Thoracic aorta (tissue), 2 donors: Measurements from ENCODE around the gene TMEM234. TPM values are rescaled to one million over a fixed set of nuclear protein-coding genes. Genes with fewer than 3 reads are reported as not detected.

Experiments used
- ATAC-seq: fragments of 150-250 bp; one replicate; pipeline ENCODE4 v1.8.0; 2017; ENCODE audit warnings: low read depth; ENCODE audit not compliant: insufficient number of reproducible peaks, low FRiP score
- DNase-seq: peaks from one replicate; pipeline ENCODE4 v3.0.0-alpha.2; 2020; ENCODE audit warnings: low spot score
- H3K27ac ChIP-seq, 2 donors: fragments of 200-600 bp; sonication (generic); 1 replicate in 1 of 2; 2 replicates in 1 of 2; pipeline ENCODE4 v1.5.1; 2016; ENCODE audit warnings: mild to moderate bottlenecking in 2 of 2, moderate library complexity in 2 of 2
- H3K27me3 ChIP-seq: fragments of 200-600 bp; sonication (generic); replicated peaks from 2 replicates; pipeline ENCODE4 v1.6.0; 2016; ENCODE audit warnings: mild to moderate bottlenecking; ENCODE audit not compliant: insufficient read depth
- H3K36me3 ChIP-seq: fragments of 200-600 bp; sonication (generic); one replicate; pipeline ENCODE4 v1.5.1; 2016
- H3K4me1 ChIP-seq, 2 donors: fragments of 200-600 bp; sonication (generic); 1 replicate in 1 of 2; 2 replicates in 1 of 2; pipeline versions ENCODE4 v1.5.1 to v1.6.0; 2016; ENCODE audit warnings: low read depth in 2 of 2, mild to moderate bottlenecking in 1 of 2; ENCODE audit not compliant: control insufficient read depth in 1 of 2
- H3K4me3 ChIP-seq: fragments of 200-600 bp; sonication (generic); 2 replicates; pipeline ENCODE4 v1.5.1; 2016; ENCODE audit warnings: mild to moderate bottlenecking
- H3K9me3 ChIP-seq: fragments of 200-600 bp; sonication (generic); 2 replicates; pipeline ENCODE4 v1.5.1; 2016
- total RNA-seq, 2 donors: library from RNA; depleted of rRNA; stranded (reverse); fragments of >200 nt; gene quantifications; one replicate each; pipeline versions ENCODE4 v1.1.0 to v1.2.3, GENCODE V29; 2016
- TF ChIP-seq, protein P1 (sequence below): fragments of 200-600 bp; sonication (generic); IDR thresholded peaks from one replicate; pipeline ENCODE4 v1.5.1; 2019; ENCODE audit warnings: antibody characterized with exemption

Gene TMEM234
- total RNA-seq, 2 donors from 2014 or later, result 9.5 to 20.0 TPM

DNA sequence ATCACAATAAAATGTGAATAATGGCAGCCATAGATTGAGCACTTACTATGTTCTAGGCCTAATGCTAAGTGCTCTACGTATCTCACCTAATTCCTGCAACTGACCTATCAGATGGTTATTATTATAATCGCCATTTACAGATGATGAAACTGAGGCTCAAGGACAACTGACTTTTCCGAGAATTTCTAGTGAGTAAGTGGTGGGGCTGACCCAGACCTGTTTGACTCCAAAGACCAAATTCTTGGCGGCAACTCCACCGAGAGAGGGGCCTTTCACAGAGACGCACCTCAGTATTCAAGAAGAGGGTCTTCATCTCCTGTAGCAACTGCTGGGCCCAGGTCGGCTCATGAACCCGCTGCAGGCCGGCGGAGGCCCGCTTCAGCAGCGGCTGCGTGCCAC is 573 bp downstream of the TMEM234 start:
- Histone ChIP-seq H3K27ac (peak overlapping the region; percentile 96 to 98), H3K4me1 (peaks cover 19 to 31% of the 10 kb centered on the region in 2 donors), H3K4me3 (peak overlapping the region; percentile 99), H3K27me3 (no peaks in the 10 kb centered on the region), H3K9me3 (no peaks in the 10 kb centered on the region), H3K36me3 (peaks cover 31% of the 10 kb centered on the region)
- TF ChIP-seq, protein P1, sequence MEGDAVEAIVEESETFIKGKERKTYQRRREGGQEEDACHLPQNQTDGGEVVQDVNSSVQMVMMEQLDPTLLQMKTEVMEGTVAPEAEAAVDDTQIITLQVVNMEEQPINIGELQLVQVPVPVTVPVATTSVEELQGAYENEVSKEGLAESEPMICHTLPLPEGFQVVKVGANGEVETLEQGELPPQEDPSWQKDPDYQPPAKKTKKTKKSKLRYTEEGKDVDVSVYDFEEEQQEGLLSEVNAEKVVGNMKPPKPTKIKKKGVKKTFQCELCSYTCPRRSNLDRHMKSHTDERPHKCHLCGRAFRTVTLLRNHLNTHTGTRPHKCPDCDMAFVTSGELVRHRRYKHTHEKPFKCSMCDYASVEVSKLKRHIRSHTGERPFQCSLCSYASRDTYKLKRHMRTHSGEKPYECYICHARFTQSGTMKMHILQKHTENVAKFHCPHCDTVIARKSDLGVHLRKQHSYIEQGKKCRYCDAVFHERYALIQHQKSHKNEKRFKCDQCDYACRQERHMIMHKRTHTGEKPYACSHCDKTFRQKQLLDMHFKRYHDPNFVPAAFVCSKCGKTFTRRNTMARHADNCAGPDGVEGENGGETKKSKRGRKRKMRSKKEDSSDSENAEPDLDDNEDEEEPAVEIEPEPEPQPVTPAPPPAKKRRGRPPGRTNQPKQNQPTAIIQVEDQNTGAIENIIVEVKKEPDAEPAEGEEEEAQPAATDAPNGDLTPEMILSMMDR, result no peak
- ATAC-seq (no peak), DNase-seq (no peak)

DNA sequence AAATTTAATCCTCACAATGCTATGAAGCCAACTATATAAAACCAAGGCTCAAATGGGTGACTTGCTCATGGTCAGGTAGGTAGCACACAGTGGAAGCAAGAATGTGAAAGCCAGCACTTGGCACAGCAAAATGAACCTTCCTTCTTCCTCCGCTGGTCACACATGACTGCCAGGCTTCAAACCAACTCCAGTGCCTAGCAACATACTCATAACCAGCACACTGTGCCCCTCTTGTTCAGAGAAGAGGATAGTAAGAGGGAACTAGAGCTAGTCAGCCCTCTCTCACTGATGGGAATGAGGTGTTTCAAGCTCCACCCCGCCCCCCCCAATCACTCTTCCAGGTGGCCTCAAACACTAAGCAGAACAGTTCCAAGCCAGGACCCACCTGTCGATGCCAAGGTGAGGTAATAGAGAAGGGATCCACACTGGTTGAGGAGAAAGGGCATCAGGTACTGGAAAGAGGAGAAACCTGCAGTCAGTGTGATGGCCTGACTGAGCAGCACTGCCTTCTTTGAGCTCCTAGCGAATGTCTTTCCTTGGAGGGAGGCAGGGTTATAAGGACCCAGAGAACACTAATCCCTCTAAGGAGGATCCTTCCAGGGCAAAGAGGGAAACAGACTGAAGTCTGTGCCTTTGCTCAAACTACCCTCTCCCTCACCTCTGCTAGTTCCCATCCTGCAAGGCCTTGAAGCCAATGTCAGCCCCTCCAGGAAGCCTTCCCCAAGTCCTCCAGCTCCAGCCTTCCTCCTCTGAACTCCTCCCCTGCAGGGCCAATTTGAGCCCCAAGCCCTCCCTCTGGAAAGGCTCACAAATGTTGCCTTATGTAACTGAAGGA is 1.2 kb downstream of the TMEM234 start:
- no peak for DNase-seq
- Histone ChIP-seq H3K27me3 (no peaks in the 10 kb centered on the region), H3K27ac (no peak overlapping the region), H3K36me3 (peaks cover 35% of the 10 kb centered on the region), H3K9me3 (no peaks in the 10 kb centered on the region), H3K4me3 (peak overlapping the region; percentile 99), H3K4me1 (peaks cover 19 to 31% of the 10 kb centered on the region in 2 donors)
- no peak for ATAC-seq
- TF ChIP-seq, protein P1, result no peak

DNA sequence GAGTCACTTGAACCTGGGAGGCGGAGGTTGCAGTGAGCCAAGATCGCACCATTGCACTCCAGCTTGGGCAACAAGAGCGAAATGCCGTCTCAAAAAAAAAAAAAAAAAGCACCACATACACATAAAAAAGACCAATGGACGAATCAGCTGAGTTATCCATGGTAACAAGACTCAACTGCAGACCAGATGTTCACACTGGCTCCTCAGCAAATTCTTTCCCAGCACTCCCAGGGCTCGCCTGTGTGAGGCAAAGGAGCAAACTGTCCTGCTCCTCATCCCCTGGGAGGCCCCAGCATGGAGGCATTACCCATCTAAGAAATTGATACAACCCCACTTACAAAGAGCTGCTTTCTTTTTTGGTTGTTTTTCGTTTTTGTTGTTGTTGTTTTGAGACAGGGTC is 3.1 kb downstream of the TMEM234 start:
- ATAC-seq, result no peak
- Histone ChIP-seq H3K4me1 (peaks cover 19 to 30% of the 10 kb centered on the region in 2 donors), H3K27ac (no peak overlapping the region)

DNA sequence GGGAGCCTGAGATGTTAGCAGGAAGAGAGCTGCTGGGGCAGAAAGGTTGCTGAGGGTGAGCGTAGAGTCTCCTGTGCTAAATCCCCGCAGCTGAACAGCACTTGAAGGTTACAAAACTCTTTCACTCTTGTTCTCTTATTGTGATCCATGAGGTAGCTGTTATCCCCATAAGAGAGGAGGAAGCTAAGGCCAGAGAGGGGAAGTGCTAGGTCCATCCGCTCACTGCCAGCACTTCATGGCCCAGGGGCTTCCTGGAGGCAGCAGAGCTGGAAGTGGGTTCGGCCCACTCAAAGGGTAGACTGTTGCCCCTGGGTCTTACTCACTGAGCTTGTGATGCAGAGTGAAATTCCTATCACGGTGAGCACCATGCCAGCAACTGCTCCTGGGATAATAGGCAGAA is 5.6 kb downstream of the TMEM234 start:
- Histone ChIP-seq H3K4me1 (peaks cover 8 to 16% of the 10 kb centered on the region in 2 donors), H3K36me3 (peaks cover 31% of the 10 kb centered on the region), H3K27ac (no peak overlapping the region), H3K27me3 (no peaks in the 10 kb centered on the region), H3K9me3 (no peaks in the 10 kb centered on the region), H3K4me3 (no peak overlapping the region)
- ATAC-seq (no peak), DNase-seq (no peak)
- TF ChIP-seq, protein P1, result no peak

More for the DNA sequence above, 3.1 kb downstream of the TMEM234 start:
- Histone ChIP-seq H3K27me3 (no peaks in the 10 kb centered on the region), H3K9me3 (no peaks in the 10 kb centered on the region), H3K4me3 (no peak overlapping the region), H3K36me3 (peaks cover 35% of the 10 kb centered on the region)
- DNase-seq, result no peak
- TF ChIP-seq, protein P1, result no peak

DNA sequence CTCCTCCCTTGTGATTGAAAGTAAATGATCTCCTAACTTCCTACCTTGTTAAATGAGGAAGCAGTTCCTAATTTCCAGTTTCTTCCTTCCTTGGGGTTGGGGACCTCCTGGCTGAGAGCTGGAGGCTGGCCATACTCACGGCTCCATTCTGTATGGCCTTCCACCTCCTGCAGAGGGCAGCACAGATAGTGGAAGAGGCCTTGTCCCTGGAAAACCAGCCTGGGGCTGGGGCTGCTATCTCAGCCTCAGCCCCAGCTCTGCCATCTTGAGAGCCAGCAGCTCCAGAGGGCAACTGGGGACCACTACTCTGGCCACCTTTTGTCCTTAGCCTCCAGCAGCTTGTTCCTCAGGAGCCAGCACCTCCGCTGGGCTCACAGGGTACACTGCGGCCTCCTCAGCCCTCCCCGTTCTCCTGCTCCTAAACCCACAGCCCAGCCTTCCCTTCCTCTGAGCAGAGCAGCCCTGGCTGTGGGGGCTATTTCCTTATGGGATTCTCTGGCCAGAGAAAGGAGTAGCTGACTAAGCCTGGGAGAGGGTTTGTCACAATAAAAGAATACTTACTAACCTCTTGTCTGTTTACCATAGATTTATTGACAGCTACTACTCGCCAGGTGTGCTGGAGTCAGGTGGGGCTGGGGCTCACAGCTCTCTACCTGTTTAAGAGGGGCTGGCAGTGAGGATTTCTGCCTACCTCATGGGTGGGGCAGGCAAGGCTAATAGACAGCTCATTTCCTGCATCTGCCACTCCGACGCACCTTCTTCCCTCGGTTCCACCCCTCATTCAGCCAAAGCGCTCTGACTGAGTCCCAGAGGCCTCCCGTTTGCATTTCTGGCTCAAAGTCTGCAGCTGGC is 6.3 kb downstream of the TMEM234 start:
- no peak for DNase-seq
- TF ChIP-seq, protein P1, result peak; percentile 53

More for the DNA sequence above, 6.3 kb downstream of the TMEM234 start:
- ATAC-seq, result no peak
- Histone ChIP-seq H3K27ac (no peak overlapping the region), H3K4me3 (no peak overlapping the region), H3K36me3 (peaks cover 31% of the 10 kb centered on the region), H3K27me3 (no peaks in the 10 kb centered on the region), H3K9me3 (no peaks in the 10 kb centered on the region), H3K4me1 (peaks cover 1 to 9% of the 10 kb centered on the region in 2 donors)
